ENCODE data around the gene DEFB132. TPM values are rescaled to one million over a fixed set of nuclear protein-coding genes. Genes with fewer than 3 reads are reported as not detected.

Gene DEFB132
- total RNA-seq, 4 donors from 2014 or later, result not detected

GRCh38 chr20:288956-289692, 31.6 kb downstream of the DEFB132 start:
- Histone ChIP-seq H3K4me1 (peaks cover 3 to 22% (median 13%) of the 10 kb centered on the region in 3 donors), H3K9me3 (no peaks in the 10 kb centered on the region), H3K36me3 (no peaks in the 10 kb centered on the region), H3K4me3 (no peak overlapping the region), H3K27ac (no peak overlapping the region), H3K27me3 (no peaks in the 10 kb centered on the region)
- DNase-seq, result no peak
- WGBS, 2 donors, result 81 to 90% methylated on average over 3 of the region's 3 CpGs
- TF ChIP-seq POLR2A (IDR thresholded peaks at IDR 0.05), result no peak
- TF ChIP-seq CTCF (IDR thresholded peaks at IDR 0.05), result no peak
- intact Hi-C loops (cut with DNase I), result no loop called here

GRCh38 chr20:289693-290083, 32.2 kb downstream of the DEFB132 start:
- Histone ChIP-seq H3K27ac (peak overlapping the region; percentile 68 to 86 (median 81)), H3K27me3 (no peaks in the 10 kb centered on the region), H3K4me3 (peak overlapping the region; percentile 38 to 70 (median 64)), H3K4me1 (peaks cover 3 to 22% (median 13%) of the 10 kb centered on the region in 3 donors), H3K36me3 (no peaks in the 10 kb centered on the region), H3K9me3 (no peaks in the 10 kb centered on the region)
- TF ChIP-seq CTCF (IDR thresholded peaks at IDR 0.05), result no peak
- no peak for TF ChIP-seq POLR2A (IDR thresholded peaks at IDR 0.05)
- no peak for DNase-seq
- 32 to 58% methylated on average over 2 of the region's 2 CpGs for WGBS, 2 donors
- intact Hi-C loops (cut with DNase I), result no loop called here

- WGBS, 2 donors, result 0 to 1% methylated on average over 41 to 43 of the region's 43 CpGs
- no peaks in the 10 kb centered on the region for H3K36me3 ChIP-seq
- peak; percentile 42 for DNase-seq
- H3K27ac ChIP-seq, result peak within 1 kb of the TSS; percentile 68 to 86 (median 81)
- peaks cover 3 to 22% (median 13%) of the 10 kb centered on the region in 3 donors for H3K4me1 ChIP-seq
- intact Hi-C loops (cut with DNase I), result no loop called here
- TF ChIP-seq POLR2A (IDR thresholded peaks at IDR 0.05) (no peak), CTCF (IDR thresholded peaks at IDR 0.05) (peak in 4 of 6 experiments; percentile 45 to 55 (median 50))
- no peaks in the 10 kb centered on the region for H3K27me3 ChIP-seq
- H3K9me3 ChIP-seq, result no peaks in the 10 kb centered on the region
- peak within 1 kb of the TSS; percentile 38 to 70 (median 64) for H3K4me3 ChIP-seq
Measured at GRCh38 chr20:290084-290831, 32.7 kb downstream of the DEFB132 start, which contains the start of gene C20orf96. Gene C20orf96 (minus strand): TSS chr20:290750. CDS start chr20:290610, 140 bp downstream.

GRCh38 chr20:294602-295001, 37.1 kb downstream of the DEFB132 start:
- Histone ChIP-seq H3K27me3 (no peaks in the 10 kb centered on the region), H3K27ac (no peak overlapping the region), H3K4me3 (no peak overlapping the region), H3K36me3 (no peaks in the 10 kb centered on the region), H3K9me3 (no peaks in the 10 kb centered on the region), H3K4me1 (peaks cover 21 to 44% (median 22%) of the 10 kb centered on the region in 3 donors)
- no peak for TF ChIP-seq CTCF (IDR thresholded peaks at IDR 0.05)
- no peak for TF ChIP-seq POLR2A (IDR thresholded peaks at IDR 0.05)
- intact Hi-C loops (cut with DNase I), result no loop called here
- DNase-seq, result no peak
- WGBS, 2 donors, result 85 to 93% methylated on average over 4 to 5 of the region's 5 CpGs

- TF ChIP-seq POLR2A (IDR thresholded peaks at IDR 0.05), result no peak
- no peak for TF ChIP-seq CTCF (IDR thresholded peaks at IDR 0.05)
- whole genome bisulfite sequencing, 2 donors, result 56 to 64% methylated on average over 4 of the region's 4 CpGs
- intact Hi-C loops (cut with DNase I), result no loop called here
Measured at GRCh38 chr20:295804-296203, 38.3 kb downstream of the DEFB132 start.

More at GRCh38 chr20:295804-296203, 38.3 kb downstream of the DEFB132 start:
- Histone ChIP-seq H3K27ac (no peak overlapping the region), H3K4me1 (peaks cover 23 to 47% (median 26%) of the 10 kb centered on the region in 3 donors), H3K36me3 (no peaks in the 10 kb centered on the region), H3K27me3 (no peaks in the 10 kb centered on the region), H3K4me3 (no peak overlapping the region), H3K9me3 (no peaks in the 10 kb centered on the region)
- DNase-seq, result no peak

Measured in esophagus squamous epithelium (tissue), 5 donors.